ENCODE measurements around the gene NRF1.

Gene NRF1

DNA sequence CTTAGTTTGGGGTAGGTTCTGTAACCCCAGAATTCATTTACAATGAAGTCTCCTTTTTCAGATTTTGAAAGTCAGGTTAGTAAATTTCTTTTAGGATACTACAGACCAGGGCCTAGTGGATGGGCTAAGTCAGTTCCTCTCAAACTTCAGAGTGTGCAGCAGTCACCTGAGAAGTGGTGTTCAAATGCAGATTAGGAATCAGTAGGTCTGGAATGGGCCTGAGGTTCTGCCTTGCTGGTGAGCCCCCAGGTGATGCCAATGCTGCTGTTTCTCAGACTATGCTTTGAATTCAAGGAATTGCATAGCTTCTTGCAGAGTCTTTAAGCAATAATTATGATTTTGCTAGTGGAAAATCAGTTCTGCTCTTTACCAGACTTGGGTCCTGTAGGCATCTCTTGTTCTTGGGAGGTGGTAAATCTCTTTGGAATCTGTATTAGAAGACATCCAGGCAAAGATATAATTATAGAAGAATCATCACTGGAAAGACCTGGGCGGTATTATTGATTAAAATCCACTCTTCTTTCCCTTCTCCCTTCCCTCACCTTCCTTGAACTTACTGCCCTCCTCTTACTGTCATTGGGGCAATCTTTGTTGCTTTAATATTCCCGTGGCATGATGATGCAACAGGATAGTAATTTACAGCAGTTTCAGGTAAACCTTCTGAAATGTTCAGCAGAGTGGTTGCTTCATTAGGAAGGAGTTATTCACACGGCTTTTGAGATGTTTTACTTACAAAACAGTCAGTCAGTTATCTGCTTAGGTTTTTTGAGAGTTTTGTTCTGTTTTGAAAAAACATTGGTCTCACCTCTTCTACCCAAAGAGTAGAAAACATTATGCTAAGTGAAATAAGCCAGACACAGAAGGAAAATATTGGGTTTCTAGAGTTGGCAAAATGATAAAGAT, 87.2 kb downstream of the NRF1 start:
- DNase-seq (ENCODE audit: low read depth): no peak
- no peak for TF ChIP-seq CTCF (IDR thresholded peaks at IDR 0.05; ENCODE audit: insufficient read depth, low read depth, low read length, missing control alignments)
- H3K4me3 ChIP-seq (ENCODE audit: low read depth, low read length): no peak overlapping the region

GRCh38 chr7:129702316-129702715, 90.8 kb downstream of the NRF1 start:
- DNase-seq (ENCODE audit: low read depth): no peak
- no peak for TF ChIP-seq CTCF (IDR thresholded peaks at IDR 0.05; ENCODE audit: insufficient read depth, low read depth, low read length, missing control alignments)
- no peak overlapping the region for H3K4me3 ChIP-seq (ENCODE audit: low read depth, low read length)

- no peak overlapping the region for H3K4me3 ChIP-seq (ENCODE audit: low read depth, low read length)
- DNase-seq (ENCODE audit: low read depth): no peak
Observed at GRCh38 chr7:129702761-129703338, 91.3 kb downstream of the NRF1 start.

GRCh38 chr7:129703751-129704150, 92.2 kb downstream of the NRF1 start:
- no peak overlapping the region for H3K4me3 ChIP-seq (ENCODE audit: low read depth, low read length)
- TF ChIP-seq CTCF (IDR thresholded peaks at IDR 0.05; ENCODE audit: insufficient read depth, low read depth, low read length, missing control alignments): no peak
- DNase-seq (ENCODE audit: low read depth): no peak

More at GRCh38 chr7:129702761-129703338, 91.3 kb downstream of the NRF1 start:
- no peak for TF ChIP-seq CTCF (IDR thresholded peaks at IDR 0.05; ENCODE audit: insufficient read depth, low read depth, low read length, missing control alignments)

GRCh38 chr7:129707910-129708499, 96.5 kb downstream of the NRF1 start:
- H3K4me3 ChIP-seq (ENCODE audit: low read depth, low read length): no peak overlapping the region
- no peak for DNase-seq (ENCODE audit: low read depth)
- no peak for TF ChIP-seq CTCF (IDR thresholded peaks at IDR 0.05; ENCODE audit: insufficient read depth, low read depth, low read length, missing control alignments)

DNA sequence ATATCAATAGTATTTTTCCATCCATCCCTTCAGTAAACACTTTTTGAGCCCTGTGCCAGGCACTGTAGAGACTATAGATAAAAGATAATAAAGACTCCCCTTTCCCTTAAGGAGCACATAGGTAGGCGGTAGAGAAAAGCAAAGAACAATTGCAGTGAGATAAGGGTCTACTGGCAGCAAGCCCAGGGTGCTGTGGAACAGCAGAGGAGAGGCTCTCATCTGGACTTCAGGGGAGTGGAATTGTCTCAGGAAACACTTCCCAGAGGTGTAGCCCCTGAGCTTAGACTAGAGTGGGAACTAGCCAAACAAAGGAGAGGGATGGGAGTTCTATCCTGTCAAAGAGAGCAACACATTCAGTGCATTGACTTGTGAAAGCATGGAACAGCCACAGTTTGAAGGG, 102.0 kb downstream of the NRF1 start:
- no peak for TF ChIP-seq CTCF (IDR thresholded peaks at IDR 0.05; ENCODE audit: insufficient read depth, low read depth, low read length, missing control alignments)
- DNase-seq (ENCODE audit: low read depth): no peak
- H3K4me3 ChIP-seq (ENCODE audit: low read depth, low read length): no peak overlapping the region
